CD4-positive, alpha-beta T cell (primary cell): ENCODE results near the gene ACSF2. TPM values are rescaled to one million over a fixed set of nuclear protein-coding genes. Genes with fewer than 3 reads are reported as not detected.

ENCODE experiments used
- ATAC-seq: fragments of 200-7000 bp; cut with Tn5 transposase; one replicate; pipeline ENCODE4 v1.10.0; 2022; ENCODE audit warnings: mild to moderate bottlenecking; ENCODE audit not compliant: poor library complexity
- CTCF ChIA-PET: fragments of 350-600 bp; sonication (Branson Sonifier 250); formaldehyde crosslinking; loops from one replicate; lab custom pipeline; 2021; ENCODE audit warnings: antibody characterized with exemption, inconsistent platforms; lab: Charles Lee
- POLR2A ChIA-PET: fragments of 350-600 bp; sonication (Branson Sonifier 250); formaldehyde crosslinking; loops from one replicate; lab custom pipeline; 2021; ENCODE audit warnings: antibody characterized with exemption, inconsistent platforms; lab: Charles Lee
- DNase-seq, 14 experiments: peaks; one replicate each; pipeline ENCODE4 v3.0.0-alpha.2; 2013 to 2020; ENCODE audit warnings: mixed read lengths in 2 of 14
- H3K27ac ChIP-seq, 2 donors: one replicate each; pipeline versions ENCODE4 v1.5.1 to v1.7.0; 2013; ENCODE audit warnings: low read length in 2 of 2, low read depth in 1 of 2, mild to moderate bottlenecking in 1 of 2
- H3K27me3 ChIP-seq, 2 experiments: 1 replicate in 1 of 2; 2 replicates in 1 of 2; pipeline versions ENCODE4 v1.6.1 to v1.7.0; 2013; ENCODE audit warnings: low read length in 2 of 2, control low read depth in 1 of 2, mild to moderate bottlenecking in 1 of 2, moderate library complexity in 1 of 2; ENCODE audit not compliant: insufficient read depth in 2 of 2, control insufficient read depth in 1 of 2
- H3K36me3 ChIP-seq: one replicate; pipeline ENCODE4 v1.6.1; 2013; ENCODE audit warnings: low read length, control low read depth; ENCODE audit not compliant: insufficient read depth
- H3K4me1 ChIP-seq: one replicate; pipeline ENCODE4 v1.6.1; 2013; ENCODE audit warnings: low read length, control low read depth; ENCODE audit not compliant: insufficient read depth
- H3K4me3 ChIP-seq: one replicate; pipeline ENCODE4 v1.5.1; 2013; ENCODE audit warnings: mild to moderate bottlenecking, low read length, moderate library complexity
- H3K9me3 ChIP-seq, 2 experiments: 1 replicate in 1 of 2; 2 replicates in 1 of 2; pipeline versions ENCODE4 v1.6.1 to v1.7.0; 2013; ENCODE audit warnings: low read length in 2 of 2, mild to moderate bottlenecking in 2 of 2, control low read depth in 1 of 2, moderate library complexity in 1 of 2; ENCODE audit not compliant: control insufficient read depth in 1 of 2, insufficient read depth in 1 of 2
- H3K27ac Mint-ChIP-seq: one replicate; pipeline ENCODE4 v1.8.0; 2020; ENCODE audit warnings: mixed read lengths
- H3K27me3 Mint-ChIP-seq: one replicate; pipeline ENCODE4 v1.8.0; 2021; ENCODE audit warnings: mixed read lengths
- H3K36me3 Mint-ChIP-seq: one replicate; pipeline ENCODE4 v1.8.0; 2021; ENCODE audit warnings: low read depth, mixed read lengths
- H3K4me1 Mint-ChIP-seq: one replicate; pipeline ENCODE4 v1.8.0; 2021; ENCODE audit warnings: low read depth, mixed read lengths
- H3K4me3 Mint-ChIP-seq: one replicate; pipeline ENCODE4 v1.8.0; 2020; ENCODE audit warnings: mild to moderate bottlenecking, mixed read lengths
- H3K9me3 Mint-ChIP-seq: one replicate; pipeline ENCODE4 v1.8.0; 2020; ENCODE audit warnings: mixed read lengths
- CTCF ChIP-seq: fragments of 200-600 bp; IDR thresholded peaks from one replicate; pipeline ENCODE4 v1.8.0; 2022; ENCODE audit warnings: antibody characterized with exemption, mild to moderate bottlenecking
- intact Hi-C, 2 experiments: fragments of 100-400 bp; cut with DNase I in 1 of 2; cut with micrococcal nuclease in 1 of 2; formaldehyde crosslinking; loops; one replicate each; pipeline versions ENCODE4 v1.15.1 to v1.9.0; 2023 to 2025; cut with DNase I, micrococcal nuclease
- total RNA-seq, 174 experiments: library from RNA in 2 of 174; stranded (reverse) in 2 of 174; gene quantifications; one replicate each; pipeline ENCODE4 v1.2.3 and lab custom pipeline; 2021 to 2026

Gene ACSF2
- total RNA-seq, 2 experiments from 2014 or later, result 11.9 to 13.9 TPM

DNA sequence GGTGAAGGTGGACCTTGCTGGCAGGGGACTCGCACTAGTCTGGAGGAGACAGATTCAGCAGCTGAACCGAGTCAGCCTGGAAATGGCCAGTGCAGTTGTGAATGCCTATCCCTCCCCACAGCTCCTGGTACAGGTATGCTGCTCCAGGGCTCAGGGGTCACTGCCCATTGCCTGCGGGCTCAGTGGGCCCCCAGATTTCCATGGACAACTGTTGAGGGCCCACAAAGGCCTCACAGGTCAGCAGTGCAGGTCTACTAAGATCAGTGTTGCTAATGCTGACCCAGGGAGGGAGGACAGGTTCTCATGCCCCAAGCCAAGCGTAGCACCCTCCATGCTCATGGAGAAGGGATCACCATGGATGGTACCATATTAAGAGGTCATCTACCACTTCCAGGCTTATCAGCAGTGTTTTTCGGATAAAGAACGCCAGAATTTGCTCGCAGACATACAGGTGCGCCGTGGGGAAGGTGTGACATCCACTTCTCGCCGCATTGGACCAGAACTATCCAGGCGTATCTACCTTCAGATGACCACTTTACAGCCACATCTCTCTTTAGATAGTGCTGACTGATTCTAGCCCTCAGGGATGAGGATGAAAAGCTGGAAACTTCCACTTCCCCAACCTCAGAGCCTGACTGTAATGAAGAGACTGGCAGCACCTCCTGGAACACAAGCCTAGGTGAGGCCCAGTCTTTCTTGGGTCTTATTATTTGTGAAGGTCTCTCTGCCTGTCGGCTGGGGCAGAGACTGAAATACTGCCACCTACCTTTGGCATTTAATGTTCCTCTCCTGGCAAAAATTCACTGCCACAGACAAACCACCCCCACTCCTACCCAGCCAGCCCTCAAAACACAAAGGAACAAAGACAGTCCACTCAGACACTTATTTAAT is 45.4 kb upstream of the ACSF2 start:
- DNase-seq, result no peak
- no peak for TF ChIP-seq CTCF
- H3K4me1 Mint-ChIP-seq, result no peaks in the 10 kb centered on the region
- POLR2A ChIA-PET, result interaction anchor here (0.8 kb wide), 1 partner anchor 8 kb away, joined by 3 read pairs; the partner anchor contains the start of genes EME1 and MRPL27
- Histone ChIP-seq H3K36me3 (peaks cover 52% of the 10 kb centered on the region), H3K4me1 (no peaks in the 10 kb centered on the region), H3K27me3 (no peaks in the 10 kb centered on the region), H3K4me3 (no peak overlapping the region), H3K9me3 (no peaks in the 10 kb centered on the region), H3K27ac (no peak overlapping the region)
- peak overlapping the region; percentile 17 for H3K27ac Mint-ChIP-seq
- intact Hi-C loops, result loop anchor here in 1 of 2 experiments (10.0 kb wide), 1 partner anchor 1406 kb away; no protein-coding TSS in a partner anchor
- no peaks in the 10 kb centered on the region for H3K9me3 Mint-ChIP-seq
- H3K27me3 Mint-ChIP-seq, result no peaks in the 10 kb centered on the region
- CTCF ChIA-PET, result interaction anchor here (1.3 to 2.6 kb wide), 2 partner anchors 17 to 18 kb away, joined by 3 to 9 read pairs; partner anchors contain the start of gene LRRC59
- H3K36me3 Mint-ChIP-seq, result peaks cover 49% of the 10 kb centered on the region
- H3K4me3 Mint-ChIP-seq, result no peak overlapping the region
- no peak for ATAC-seq

DNA sequence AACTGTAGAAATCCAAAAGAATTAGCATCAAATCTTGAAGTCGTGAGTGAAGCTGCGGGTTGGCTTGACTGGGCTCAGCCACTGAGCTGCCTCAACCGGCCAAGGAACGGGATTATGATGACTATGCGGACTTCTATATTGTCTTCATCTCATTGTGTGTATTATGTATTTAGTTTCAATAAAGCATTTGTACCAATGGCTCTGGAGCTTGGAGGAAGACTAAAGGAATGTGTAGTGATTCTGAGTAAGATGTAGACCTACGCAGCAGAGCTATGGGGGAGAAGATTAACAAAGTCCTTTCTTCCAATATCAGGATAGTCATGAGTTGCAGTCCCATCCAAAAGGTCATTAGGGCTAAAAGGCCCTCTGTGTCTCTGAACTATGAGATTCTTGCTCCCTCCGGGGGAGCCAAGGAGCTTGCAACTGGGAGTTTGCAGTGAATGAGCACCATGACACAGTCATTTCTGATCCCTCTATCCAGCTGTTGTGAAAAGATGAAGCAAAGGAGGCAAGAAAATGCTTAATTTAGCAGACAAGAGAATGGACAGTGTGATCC is 44.7 kb upstream of the ACSF2 start:
- no peak for TF ChIP-seq CTCF
- H3K27ac Mint-ChIP-seq, result no peak overlapping the region
- H3K27ac ChIP-seq, result no peak overlapping the region
- DNase-seq (no peak), ATAC-seq (no peak)
- ChIA-PET CTCF (interaction anchor here (1.3 to 2.6 kb wide), 2 partner anchors 16 to 19 kb away, joined by 3 to 9 read pairs; partner anchors contain the start of gene LRRC59), POLR2A (interaction anchor here (0.5 to 0.8 kb wide), 2 partner anchors 9 to 16 kb away, joined by 3 read pairs; partner anchors contain the start of genes EME1, LRRC59 and MRPL27)
- H3K36me3 Mint-ChIP-seq, result peaks cover 56% of the 10 kb centered on the region
- H3K9me3 ChIP-seq, result no peaks in the 10 kb centered on the region
- intact Hi-C loops, result loop anchor here in 1 of 2 experiments (10.0 kb wide), 1 partner anchor 1407 kb away; no protein-coding TSS in a partner anchor
- H3K9me3 Mint-ChIP-seq, result no peaks in the 10 kb centered on the region
- no peaks in the 10 kb centered on the region for H3K27me3 ChIP-seq
- H3K4me3 ChIP-seq, result no peak overlapping the region
- H3K27me3 Mint-ChIP-seq, result no peaks in the 10 kb centered on the region
- no peaks in the 10 kb centered on the region for H3K4me1 ChIP-seq
- H3K36me3 ChIP-seq, result peaks cover 58% of the 10 kb centered on the region
- H3K4me1 Mint-ChIP-seq, result no peaks in the 10 kb centered on the region
- H3K4me3 Mint-ChIP-seq, result no peak overlapping the region

GRCh38 chr17:50381920-50382319 is 44.1 kb upstream of the ACSF2 start:
- Histone ChIP-seq H3K27me3 (no peaks in the 10 kb centered on the region), H3K27ac (no peak overlapping the region), H3K4me3 (no peak overlapping the region), H3K36me3 (peaks cover 63% of the 10 kb centered on the region), H3K4me1 (no peaks in the 10 kb centered on the region), H3K9me3 (no peaks in the 10 kb centered on the region)
- no peaks in the 10 kb centered on the region for H3K9me3 Mint-ChIP-seq
- DNase-seq, result no peak
- intact Hi-C loops, result loop anchor here in 1 of 2 experiments (10.0 kb wide), 1 partner anchor 1407 kb away; no protein-coding TSS in a partner anchor
- TF ChIP-seq CTCF, result no peak
- H3K36me3 Mint-ChIP-seq, result peaks cover 62% of the 10 kb centered on the region
- ChIA-PET CTCF (interaction anchor here (2.6 kb wide), 1 partner anchor 15 kb away, joined by 9 read pairs; the partner anchor contains the start of gene LRRC59), POLR2A (interaction anchor here (0.5 kb wide), 1 partner anchor 15 kb away, joined by 3 read pairs; the partner anchor contains the start of gene LRRC59)
- H3K4me3 Mint-ChIP-seq, result no peak overlapping the region
- no peak overlapping the region for H3K27ac Mint-ChIP-seq
- no peaks in the 10 kb centered on the region for H3K4me1 Mint-ChIP-seq
- no peaks in the 10 kb centered on the region for H3K27me3 Mint-ChIP-seq
- no peak for ATAC-seq
